GM21381 (cell line): Measurements from ENCODE around the gene PDE7B.

Source experiments
- ATAC-seq: cut with Tn5 transposase; IDR thresholded peaks from one replicate; pipeline ENCODE4 v1.9.1; 2021; ENCODE audit warnings: mild to moderate bottlenecking, moderate library complexity; ENCODE audit not compliant: unreplicated experiment

PDE7B gene

GRCh38 chr6:135922746-135923145 lies 71.2 kb downstream of the PDE7B start:
- ATAC-seq: no peak

GRCh38 chr6:135932651-135933050 lies 81.2 kb downstream of the PDE7B start:
- ATAC-seq: no peak

DNA sequence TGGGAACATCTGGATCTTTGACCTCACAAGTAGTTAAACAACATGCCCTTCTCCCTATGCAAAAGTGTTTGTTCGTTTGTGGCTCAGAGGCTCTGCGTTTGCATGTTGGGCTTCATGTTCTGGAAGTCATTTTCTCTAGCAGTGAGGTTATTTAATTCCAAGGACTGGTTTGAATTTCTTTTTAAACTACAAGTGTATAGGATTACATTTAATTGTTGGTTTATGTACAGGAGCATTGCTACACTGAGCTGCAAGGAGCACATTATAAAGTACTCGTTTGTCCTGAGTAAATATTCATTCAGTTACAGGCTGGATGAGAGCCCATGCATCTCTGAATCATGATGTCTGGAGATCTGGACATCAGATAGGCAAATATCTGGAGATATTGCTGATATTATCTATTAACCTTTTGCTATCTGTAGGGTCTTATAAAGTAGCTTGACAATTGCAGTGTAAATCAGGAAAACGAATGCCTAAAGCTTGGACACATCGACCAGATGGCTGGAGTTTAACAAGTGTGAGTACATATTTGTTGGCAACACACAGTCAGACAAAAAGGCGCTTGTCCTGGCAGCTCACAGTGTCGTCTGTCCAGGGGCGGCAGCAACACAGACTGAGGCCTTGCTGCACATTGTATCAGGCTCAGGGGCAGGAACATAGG lies 84.6 kb downstream of the PDE7B start:
- ATAC-seq: no peak

- ATAC-seq: no peak
These were observed 85.1 kb downstream of the PDE7B start for GRCh38 chr6:135936606-135937005.

DNA sequence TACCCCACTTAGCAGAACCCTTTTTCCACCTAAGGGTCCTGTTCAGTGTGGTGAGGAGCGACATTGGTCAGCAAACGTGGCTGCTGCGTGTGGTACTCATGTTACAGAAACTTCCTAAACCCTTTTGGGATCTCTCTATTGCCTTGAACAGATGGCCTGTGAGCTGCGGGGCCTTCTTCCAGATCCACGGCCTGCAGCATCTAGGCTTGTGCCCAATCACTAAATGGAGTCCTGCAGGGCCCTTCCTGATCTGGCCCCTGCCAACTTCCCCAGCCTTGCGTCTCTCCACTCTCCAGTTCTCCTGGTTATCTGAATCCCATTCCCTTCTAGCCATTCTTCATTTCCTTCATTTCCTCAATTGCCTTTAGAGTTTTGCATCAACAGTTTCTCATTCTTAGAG lies 85.6 kb downstream of the PDE7B start:
- no peak for ATAC-seq

GRCh38 chr6:135938576-135939207 lies 87.2 kb downstream of the PDE7B start:
- ATAC-seq: no peak

GRCh38 chr6:135939208-135939591 lies 87.7 kb downstream of the PDE7B start:
- ATAC-seq: no peak

DNA sequence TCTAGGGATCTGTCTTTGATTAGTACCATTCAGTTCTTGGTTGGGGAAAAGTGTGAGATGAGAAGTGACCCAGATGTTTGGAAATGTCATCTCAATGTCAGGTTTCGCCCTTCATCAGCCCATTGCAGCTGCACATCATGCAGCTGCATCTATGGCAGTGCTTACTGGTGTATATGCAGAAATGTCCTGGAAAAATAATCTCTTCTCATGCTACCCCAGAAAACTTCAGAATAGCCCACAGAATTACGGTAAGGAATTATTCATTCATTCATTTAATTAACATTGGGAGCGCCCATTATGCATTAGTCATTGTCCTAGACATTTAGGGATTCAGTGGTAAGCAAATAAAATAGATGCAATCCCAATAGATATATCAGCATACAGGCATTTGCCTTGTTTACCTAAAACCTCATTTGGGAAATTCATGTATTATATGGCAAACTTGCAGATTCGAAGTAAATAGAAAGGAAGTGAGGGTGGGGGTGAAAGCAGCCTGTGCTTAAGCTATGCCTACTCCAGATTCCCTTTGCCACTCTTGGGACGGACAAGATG lies 89.2 kb downstream of the PDE7B start:
- ATAC-seq: no peak

- ATAC-seq: no peak
These were observed 89.9 kb downstream of the PDE7B start for GRCh38 chr6:135941275-135942025.

- ATAC-seq: no peak
These were observed 92.6 kb downstream of the PDE7B start for GRCh38 chr6:135944120-135944519.

DNA sequence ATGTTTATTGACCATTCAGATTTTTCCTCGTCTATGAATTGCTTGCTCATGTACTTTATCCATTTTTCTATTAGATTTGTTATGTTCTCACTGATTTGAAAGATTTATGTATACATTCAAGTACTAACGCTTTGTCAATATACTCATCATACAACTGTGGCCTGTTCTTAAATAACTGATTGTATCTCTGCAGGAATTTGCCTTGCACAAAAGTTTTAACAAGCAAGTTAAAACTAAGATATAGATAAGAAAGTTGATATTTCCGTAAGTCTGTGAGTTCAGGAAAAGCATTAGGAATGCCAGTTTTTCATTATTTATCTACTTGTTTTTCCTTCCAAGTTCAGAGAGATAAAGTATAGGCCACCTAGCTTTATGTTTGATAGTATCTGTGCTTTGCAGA lies 95.2 kb downstream of the PDE7B start:
- ATAC-seq: no peak

DNA sequence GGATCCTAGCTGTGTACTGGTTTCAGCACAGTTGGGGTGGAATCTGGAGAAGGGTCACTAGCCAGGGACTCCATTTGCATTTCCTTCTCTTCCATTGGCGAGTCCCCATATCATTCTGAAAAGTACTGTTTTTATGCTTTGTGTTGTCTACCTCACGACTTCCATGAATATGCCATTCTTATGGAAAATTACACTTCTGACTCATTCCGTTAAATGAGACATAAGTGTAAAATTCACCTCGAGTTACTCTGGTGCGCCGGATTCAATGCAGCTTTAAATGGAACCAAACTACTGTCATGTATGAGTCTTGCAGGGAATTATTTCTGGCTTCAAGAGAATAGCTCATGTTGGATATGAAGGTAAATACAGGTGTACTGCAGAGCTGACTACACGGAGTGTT lies 99.2 kb downstream of the PDE7B start:
- ATAC-seq: no peak

DNA sequence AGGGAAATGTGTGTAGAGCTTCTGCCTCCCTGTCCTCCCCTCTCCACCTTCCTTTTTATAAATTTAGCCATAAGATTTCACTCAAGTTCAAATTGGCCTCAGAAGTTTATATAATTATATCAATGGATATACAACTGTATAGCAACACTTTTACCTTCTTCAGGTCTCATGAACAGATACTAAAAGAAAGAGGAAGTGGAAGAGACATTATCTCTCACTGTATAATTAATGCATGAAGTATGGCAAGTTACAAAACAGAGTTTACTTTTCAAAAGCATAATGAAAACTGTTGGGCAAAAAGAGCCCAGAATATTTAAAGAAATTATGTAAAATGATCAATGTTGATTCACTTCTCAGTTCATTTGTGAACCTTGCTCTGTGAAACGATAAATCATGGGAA lies 99.7 kb downstream of the PDE7B start:
- no peak for ATAC-seq

GRCh38 chr6:135953818-135954217 lies 102.3 kb downstream of the PDE7B start:
- no peak for ATAC-seq

DNA sequence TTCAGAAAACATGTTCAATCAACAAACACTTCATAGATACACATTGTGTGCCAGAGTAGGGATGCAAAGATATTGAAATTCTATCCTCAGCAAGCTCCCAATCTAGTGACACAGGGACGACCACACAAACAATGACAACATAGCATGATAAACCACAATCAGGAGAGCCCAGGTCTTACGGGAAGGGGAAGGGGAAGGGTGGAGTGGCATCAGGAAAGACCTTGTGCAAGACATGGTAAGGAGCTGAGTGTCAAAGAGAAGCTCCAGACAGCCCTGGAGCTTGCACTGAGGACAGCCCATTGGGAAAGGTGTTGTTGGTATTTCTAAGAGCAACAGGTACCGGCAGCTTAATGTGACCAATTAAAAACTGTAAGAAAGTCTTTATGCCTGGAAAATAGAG lies 103.6 kb downstream of the PDE7B start:
- no peak for ATAC-seq

- no peak for ATAC-seq
These were observed 111.2 kb downstream of the PDE7B start for GRCh38 chr6:135962731-135963130.

DNA sequence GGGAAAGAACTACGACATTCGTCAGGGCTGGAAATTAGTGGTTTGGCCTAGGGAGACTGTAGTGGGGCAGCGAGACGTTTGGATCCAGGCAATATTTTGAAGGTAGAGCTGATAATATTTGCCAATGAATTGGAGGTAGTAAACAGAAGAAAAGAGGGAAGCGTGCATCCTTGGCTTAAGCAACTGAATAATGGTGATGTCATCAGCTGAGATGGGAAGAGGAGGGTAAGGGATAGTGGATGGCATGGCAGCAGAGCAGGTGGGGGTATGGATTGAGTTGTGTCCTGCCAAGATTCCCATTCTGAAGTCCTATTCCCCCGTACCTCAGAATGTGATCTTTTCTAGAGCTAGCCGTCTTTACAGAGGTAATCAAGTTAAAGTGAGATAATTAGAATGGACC lies 119.2 kb downstream of the PDE7B start:
- no peak for ATAC-seq

DNA sequence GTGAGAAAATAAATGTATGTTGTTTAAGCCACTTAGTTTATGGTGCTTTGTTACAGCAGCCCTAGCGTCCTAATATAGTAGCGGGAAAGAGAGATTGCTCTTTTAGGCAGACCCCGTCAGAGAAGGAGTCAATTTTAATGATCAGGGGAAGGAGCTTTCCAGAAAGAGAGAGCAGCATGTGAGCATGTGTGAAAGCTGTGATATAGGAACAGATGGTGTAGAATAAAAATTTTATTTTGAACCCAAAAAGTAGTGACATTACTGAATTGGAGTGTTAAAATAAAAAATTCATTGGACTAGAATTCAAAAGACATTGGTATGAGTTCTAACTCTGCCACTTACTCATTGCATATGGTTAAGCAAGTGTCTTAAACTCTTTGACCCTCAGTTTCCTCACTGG lies 119.8 kb downstream of the PDE7B start:
- no peak for ATAC-seq

DNA sequence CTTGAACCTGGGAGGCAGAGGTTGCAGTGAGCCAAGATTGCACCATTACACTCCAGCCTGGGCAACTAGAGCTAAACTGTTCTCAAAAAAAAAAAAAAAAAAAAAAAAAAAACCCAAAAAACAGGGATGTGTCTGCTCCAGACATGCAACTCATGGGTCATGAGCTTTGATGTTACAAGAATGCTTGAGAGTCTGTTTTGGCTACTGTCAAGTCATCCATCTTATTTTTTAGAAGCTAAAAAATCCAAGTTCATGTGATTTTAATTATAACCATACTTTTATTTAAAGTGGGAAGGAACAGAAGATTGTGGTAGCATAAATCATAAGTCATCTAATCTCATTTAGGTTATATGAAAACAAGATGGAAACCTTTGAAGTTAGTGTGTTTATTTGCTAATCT lies 120.6 kb downstream of the PDE7B start:
- no peak for ATAC-seq

GRCh38 chr6:135972586-135972985 lies 121.1 kb downstream of the PDE7B start:
- ATAC-seq: no peak

DNA sequence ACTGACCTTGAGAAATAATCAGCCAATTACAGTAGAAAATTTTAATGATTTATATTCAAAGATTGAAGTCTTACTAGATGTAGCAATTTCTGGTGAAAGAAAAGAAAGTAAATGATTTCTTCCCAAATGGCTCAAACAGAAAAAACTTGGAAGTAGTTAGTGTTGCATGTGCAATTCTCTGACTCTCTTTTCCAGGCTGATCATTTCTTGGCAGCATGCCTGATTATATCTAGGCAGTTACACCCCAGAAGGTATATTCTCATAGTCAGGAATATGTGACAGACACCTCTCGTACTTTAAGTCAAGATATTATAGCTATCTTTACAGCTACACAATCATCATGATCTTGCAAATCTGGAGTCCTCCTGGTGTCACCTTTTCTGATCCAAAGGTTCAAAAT lies 122.9 kb downstream of the PDE7B start:
- ATAC-seq: no peak

DNA sequence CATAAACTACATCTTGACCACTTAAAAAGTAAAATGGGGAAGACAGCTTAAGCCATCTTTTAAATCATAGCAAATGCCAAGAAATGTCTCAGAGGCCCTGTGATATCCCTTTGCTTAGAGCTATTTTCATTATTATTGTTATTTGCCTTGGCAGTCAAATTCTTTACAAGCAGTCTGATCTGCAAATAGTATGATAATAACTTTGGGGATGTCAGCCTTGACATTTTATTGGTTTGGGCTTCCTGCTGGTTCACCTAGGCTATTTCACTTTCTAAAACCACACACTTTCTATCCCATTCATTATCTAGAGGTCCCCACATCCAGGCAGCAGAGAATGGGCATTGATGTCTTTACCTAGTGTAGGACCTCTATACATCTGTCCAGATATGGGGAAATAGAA lies 125.1 kb downstream of the PDE7B start:
- ATAC-seq: no peak
